H1 (cell line): Measurements from ENCODE around the gene UBQLN4.

ENCODE experiments used
- CTCF ChIP-seq, 3 experiments: IDR thresholded peaks; 1 replicate in 2 of 3; 2 replicates in 1 of 3; pipeline versions ENCODE4 v1.5.1 to v1.6.1; 2011; ENCODE audit warnings: low read length in 3 of 3, mild to moderate bottlenecking in 3 of 3, inconsistent platforms in 2 of 3, low read depth in 1 of 3, moderate library complexity in 1 of 3; ENCODE audit not compliant: insufficient read depth in 1 of 3; ENCODE audit errors: control extremely low read depth in 1 of 3
- EP300 ChIP-seq, 2 experiments: IDR thresholded peaks; 1 replicate in 1 of 2; 2 replicates in 1 of 2; pipeline ENCODE4 v1.6.1; 2011 to 2012; ENCODE audit warnings: low read depth in 2 of 2, low read length in 2 of 2, mild to moderate bottlenecking in 2 of 2, borderline replicate concordance in 1 of 2, inconsistent platforms in 1 of 2, moderate library complexity in 1 of 2
- EZH2 ChIP-seq: fragments of 200-600 bp; sonication (generic); IDR thresholded peaks from 2 replicates; pipeline ENCODE4 v1.7.1; 2012; ENCODE audit warnings: low read depth, mild to moderate bottlenecking, moderate library complexity, low read length, inconsistent platforms; ENCODE audit not compliant: severe bottlenecking
- GABPA ChIP-seq: IDR thresholded peaks from 2 replicates; pipeline ENCODE4 v1.6.1; 2011; ENCODE audit warnings: mild to moderate bottlenecking, low read length, moderate library complexity, borderline replicate concordance; ENCODE audit not compliant: insufficient read depth
- POLR2A ChIP-seq, 2 experiments: IDR thresholded peaks; 1 replicate in 1 of 2; 2 replicates in 1 of 2; pipeline ENCODE4 v1.6.1; 2011; ENCODE audit warnings: low read depth in 2 of 2, low read length in 2 of 2, mild to moderate bottlenecking in 2 of 2; ENCODE audit errors: control extremely low read depth in 1 of 2
- RFX5 ChIP-seq: IDR thresholded peaks from 2 replicates; pipeline ENCODE4 v1.6.1; 2011; ENCODE audit warnings: low read depth, low read length, improper control_type of control experiment, borderline replicate concordance
- SP1 ChIP-seq: IDR thresholded peaks from 2 replicates; pipeline ENCODE4 v1.6.1; 2011; ENCODE audit warnings: low read depth, low read length
- SP2 ChIP-seq: IDR thresholded peaks from 2 replicates; pipeline ENCODE4 v1.6.1; 2012; ENCODE audit warnings: mild to moderate bottlenecking, low read length, inconsistent platforms
- TAF7 ChIP-seq: optimal IDR thresholded peaks from 2 replicates; pipeline ENCODE3; 2011; ENCODE audit warnings: low read depth, mild to moderate bottlenecking, inconsistent platforms, low read length, moderate library complexity, borderline replicate concordance
- TEAD4 ChIP-seq: IDR thresholded peaks from 2 replicates; pipeline ENCODE4 v1.6.1; 2012; ENCODE audit warnings: low read depth, low read length, inconsistent platforms, mixed read lengths
- ZNF274 ChIP-seq: IDR thresholded peaks from 2 replicates; pipeline ENCODE4 v1.7.0; 2012; ENCODE audit warnings: low read length, borderline replicate concordance; ENCODE audit errors: extremely low read depth

- no peak for TF ChIP-seq TEAD4
- no peak for TF ChIP-seq ZNF274
- TF ChIP-seq CTCF (IDR thresholded peaks at IDR 0.05; ENCODE audit: control extremely low read depth in 1 of 3, insufficient read depth in 1 of 3, low read depth in 1 of 3, low read length in 3 of 3): no peak
- TF ChIP-seq SP2: no peak
- no peak for TF ChIP-seq RFX5
- TF ChIP-seq POLR2A (IDR thresholded peaks at IDR 0.05; ENCODE audit: control extremely low read depth in 1 of 2, low read depth in 2 of 2, low read length in 2 of 2): no peak
- no peak for TF ChIP-seq TAF7
- TF ChIP-seq EZH2: no peak
- TF ChIP-seq SP1: no peak
- TF ChIP-seq EP300 (IDR thresholded peaks at IDR 0.05; ENCODE audit: borderline replicate concordance in 1 of 2, low read depth in 2 of 2, low read length in 2 of 2): no peak
- no peak for TF ChIP-seq GABPA
Observed at GRCh38 chr1:156024801-156025200, 28.8 kb downstream of the UBQLN4 start.
